HEK293 (cell line): ENCODE measurements around the gene RTP1.

Experiments
- TCF7L2 ChIP-seq: IDR thresholded peaks from 2 replicates; pipeline ENCODE4 v1.6.1; 2011; ENCODE audit warnings: low read depth, mild to moderate bottlenecking, inconsistent platforms, low read length, moderate library complexity, borderline replicate concordance
- ZFP41 ChIP-seq: fragments of 450-650 bp; formaldehyde crosslinking; IDR thresholded peaks from 2 replicates; pipeline ENCODE4 v1.5.1; 2016; ENCODE audit warnings: missing biosample characterization, missing genetic modification characterization, borderline replicate concordance
- ZNF311 ChIP-seq: fragments of 450-650 bp; formaldehyde crosslinking; IDR thresholded peaks from 2 replicates; pipeline ENCODE4 v1.5.1; 2017; ENCODE audit warnings: missing biosample characterization, missing genetic modification characterization, borderline replicate concordance
- TF ChIP-seq, protein P1 (sequence below): fragments of 450-650 bp; formaldehyde crosslinking; IDR thresholded peaks from 2 replicates; pipeline ENCODE4 v1.5.1; 2016; ENCODE audit warnings: missing biosample characterization, missing genetic modification characterization

DNA sequence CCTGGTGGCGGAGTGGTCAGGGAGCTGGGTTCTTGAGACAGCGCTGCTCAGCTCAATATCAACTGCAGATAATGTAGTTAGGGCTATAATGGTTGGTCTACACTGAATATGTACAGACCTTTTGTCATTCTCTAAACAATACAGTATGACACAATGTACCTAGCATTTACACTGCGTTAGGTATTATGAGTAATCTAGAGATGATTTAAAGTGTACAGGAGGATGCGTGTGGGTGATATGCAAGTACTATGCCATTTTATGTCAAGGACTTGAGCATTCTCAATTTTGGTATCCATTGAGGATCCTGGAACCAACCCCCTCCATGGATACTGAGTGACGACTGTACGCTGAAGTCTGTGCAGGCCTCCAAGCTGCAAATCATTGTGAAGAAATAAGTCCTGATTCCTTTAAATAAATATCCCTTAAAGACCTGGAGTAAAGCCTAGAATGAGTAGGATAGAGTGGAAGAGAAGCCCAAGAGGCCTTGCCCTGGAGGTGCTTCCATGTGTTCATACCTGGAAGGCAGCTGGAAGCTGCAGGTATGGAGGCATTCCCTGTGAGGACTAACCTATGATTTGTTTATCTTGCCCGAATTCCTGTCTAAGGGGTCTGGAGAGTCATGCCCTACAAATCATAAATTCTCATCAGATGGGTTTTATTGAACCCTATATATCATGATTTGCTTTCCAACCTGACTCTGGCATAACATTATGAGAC lies 15.7 kb upstream of the RTP1 start:
- TF ChIP-seq, protein P1, sequence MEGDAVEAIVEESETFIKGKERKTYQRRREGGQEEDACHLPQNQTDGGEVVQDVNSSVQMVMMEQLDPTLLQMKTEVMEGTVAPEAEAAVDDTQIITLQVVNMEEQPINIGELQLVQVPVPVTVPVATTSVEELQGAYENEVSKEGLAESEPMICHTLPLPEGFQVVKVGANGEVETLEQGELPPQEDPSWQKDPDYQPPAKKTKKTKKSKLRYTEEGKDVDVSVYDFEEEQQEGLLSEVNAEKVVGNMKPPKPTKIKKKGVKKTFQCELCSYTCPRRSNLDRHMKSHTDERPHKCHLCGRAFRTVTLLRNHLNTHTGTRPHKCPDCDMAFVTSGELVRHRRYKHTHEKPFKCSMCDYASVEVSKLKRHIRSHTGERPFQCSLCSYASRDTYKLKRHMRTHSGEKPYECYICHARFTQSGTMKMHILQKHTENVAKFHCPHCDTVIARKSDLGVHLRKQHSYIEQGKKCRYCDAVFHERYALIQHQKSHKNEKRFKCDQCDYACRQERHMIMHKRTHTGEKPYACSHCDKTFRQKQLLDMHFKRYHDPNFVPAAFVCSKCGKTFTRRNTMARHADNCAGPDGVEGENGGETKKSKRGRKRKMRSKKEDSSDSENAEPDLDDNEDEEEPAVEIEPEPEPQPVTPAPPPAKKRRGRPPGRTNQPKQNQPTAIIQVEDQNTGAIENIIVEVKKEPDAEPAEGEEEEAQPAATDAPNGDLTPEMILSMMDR (tag by site-specific recombination), result no peak
- TF ChIP-seq ZNF311 (tag by site-specific recombination), result no peak
- no peak for TF ChIP-seq ZFP41 (tag by site-specific recombination)
- no peak for TF ChIP-seq TCF7L2
